Mucosa of descending colon (tissue), 3 donors: ENCODE data around the gene TOP2A. TPM values are rescaled to one million over a fixed set of nuclear protein-coding genes. Genes with fewer than 3 reads are reported as not detected.

Experiments
- ATAC-seq: fragments of 200-7000 bp; cut with Tn5 transposase; one replicate; pipeline ENCODE4 v1.9.1; 2020; ENCODE audit warnings: mild to moderate bottlenecking, moderate library complexity
- DNase-seq, 3 donors: peaks; one replicate each; pipeline ENCODE4 v3.0.0-alpha.2; 2020
- H3K36me3 ChIP-seq: fragments of 200-600 bp; one replicate; pipeline ENCODE4 v1.8.0; 2021; ENCODE audit warnings: low read depth, mild to moderate bottlenecking
- H3K4me1 ChIP-seq: fragments of 200-600 bp; one replicate; pipeline ENCODE4 v1.8.0; 2021; ENCODE audit warnings: low read depth, mild to moderate bottlenecking
- H3K4me3 ChIP-seq: fragments of 200-600 bp; one replicate; pipeline ENCODE4 v1.8.0; 2021; ENCODE audit warnings: mild to moderate bottlenecking
- H3K9me3 ChIP-seq: fragments of 200-600 bp; one replicate; pipeline ENCODE4 v1.8.0; 2021; ENCODE audit warnings: mild to moderate bottlenecking
- intact Hi-C, 2 donors: fragments of 100-400 bp; cut with DNase I in 1 of 2; cut with micrococcal nuclease in 1 of 2; formaldehyde crosslinking; loops; one replicate each; pipeline versions ENCODE4 v1.11.0 to v1.11.1; 2022; cut with DNase I, micrococcal nuclease
- total RNA-seq, 3 donors: library from RNA; stranded (reverse); fragmentation: NEBNext Ultra II Directional in 2 of 3; extraction: Animal tissue kit (Norgen Biotek cat#: 25700) in 2 of 3; gene quantifications; one replicate each; pipeline versions ENCODE4 v1.2.1 to v1.2.4, GENCODE V29; 2021 to 2023
- TF ChIP-seq, protein P1 (sequence below): fragments of 200-600 bp; IDR thresholded peaks from one replicate; pipeline ENCODE4 v1.8.0; 2022; ENCODE audit warnings: antibody characterized with exemption, mild to moderate bottlenecking
- donor health status: DM: no; HTN: no; CAD: no; lungs with moderate emphysema.
- donor health status: DM: no; HTN: no; CAD: no.
- donor health status: DM: no; HTN: yes; CAD: no.

Gene TOP2A
- total RNA-seq, 3 donors from 2014 or later = 6.9 to 50.1 (median 11.4) TPM

- ATAC-seq (peak; percentile 74), DNase-seq (peak; percentile 88 to 97 (median 93))
- TF ChIP-seq, protein P1, sequence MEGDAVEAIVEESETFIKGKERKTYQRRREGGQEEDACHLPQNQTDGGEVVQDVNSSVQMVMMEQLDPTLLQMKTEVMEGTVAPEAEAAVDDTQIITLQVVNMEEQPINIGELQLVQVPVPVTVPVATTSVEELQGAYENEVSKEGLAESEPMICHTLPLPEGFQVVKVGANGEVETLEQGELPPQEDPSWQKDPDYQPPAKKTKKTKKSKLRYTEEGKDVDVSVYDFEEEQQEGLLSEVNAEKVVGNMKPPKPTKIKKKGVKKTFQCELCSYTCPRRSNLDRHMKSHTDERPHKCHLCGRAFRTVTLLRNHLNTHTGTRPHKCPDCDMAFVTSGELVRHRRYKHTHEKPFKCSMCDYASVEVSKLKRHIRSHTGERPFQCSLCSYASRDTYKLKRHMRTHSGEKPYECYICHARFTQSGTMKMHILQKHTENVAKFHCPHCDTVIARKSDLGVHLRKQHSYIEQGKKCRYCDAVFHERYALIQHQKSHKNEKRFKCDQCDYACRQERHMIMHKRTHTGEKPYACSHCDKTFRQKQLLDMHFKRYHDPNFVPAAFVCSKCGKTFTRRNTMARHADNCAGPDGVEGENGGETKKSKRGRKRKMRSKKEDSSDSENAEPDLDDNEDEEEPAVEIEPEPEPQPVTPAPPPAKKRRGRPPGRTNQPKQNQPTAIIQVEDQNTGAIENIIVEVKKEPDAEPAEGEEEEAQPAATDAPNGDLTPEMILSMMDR = peak; percentile 97
- Histone ChIP-seq H3K4me1 (peaks cover 4% of the 10 kb centered on the region), H3K36me3 (no peaks in the 10 kb centered on the region), H3K9me3 (no peaks in the 10 kb centered on the region), H3K4me3 (no peak overlapping the region)
- intact Hi-C loops = loop anchor here (5.0 to 10.0 kb wide), 2 partner anchors 56 kb away; partner anchors contain the start of gene TOP2A (in 1 of the 2)
These were observed 59.2 kb downstream of the TOP2A start for GRCh38 chr17:40358323-40359038.

- no peak for ATAC-seq
- intact Hi-C loops = loop anchor here (5.0 to 10.0 kb wide), 2 partner anchors 55 to 58 kb away; partner anchors contain the start of gene TOP2A (in 1 of the 2)
- Histone ChIP-seq H3K4me3 (no peak overlapping the region), H3K9me3 (no peaks in the 10 kb centered on the region), H3K4me1 (peaks cover 4% of the 10 kb centered on the region), H3K36me3 (peaks cover 6% of the 10 kb centered on the region)
- TF ChIP-seq, protein P1 = no peak
- peak in 2 of 3 donors; percentile 33 to 53 for DNase-seq
These were observed 60.5 kb downstream of the TOP2A start for GRCh38 chr17:40356990-40357881.

DNA sequence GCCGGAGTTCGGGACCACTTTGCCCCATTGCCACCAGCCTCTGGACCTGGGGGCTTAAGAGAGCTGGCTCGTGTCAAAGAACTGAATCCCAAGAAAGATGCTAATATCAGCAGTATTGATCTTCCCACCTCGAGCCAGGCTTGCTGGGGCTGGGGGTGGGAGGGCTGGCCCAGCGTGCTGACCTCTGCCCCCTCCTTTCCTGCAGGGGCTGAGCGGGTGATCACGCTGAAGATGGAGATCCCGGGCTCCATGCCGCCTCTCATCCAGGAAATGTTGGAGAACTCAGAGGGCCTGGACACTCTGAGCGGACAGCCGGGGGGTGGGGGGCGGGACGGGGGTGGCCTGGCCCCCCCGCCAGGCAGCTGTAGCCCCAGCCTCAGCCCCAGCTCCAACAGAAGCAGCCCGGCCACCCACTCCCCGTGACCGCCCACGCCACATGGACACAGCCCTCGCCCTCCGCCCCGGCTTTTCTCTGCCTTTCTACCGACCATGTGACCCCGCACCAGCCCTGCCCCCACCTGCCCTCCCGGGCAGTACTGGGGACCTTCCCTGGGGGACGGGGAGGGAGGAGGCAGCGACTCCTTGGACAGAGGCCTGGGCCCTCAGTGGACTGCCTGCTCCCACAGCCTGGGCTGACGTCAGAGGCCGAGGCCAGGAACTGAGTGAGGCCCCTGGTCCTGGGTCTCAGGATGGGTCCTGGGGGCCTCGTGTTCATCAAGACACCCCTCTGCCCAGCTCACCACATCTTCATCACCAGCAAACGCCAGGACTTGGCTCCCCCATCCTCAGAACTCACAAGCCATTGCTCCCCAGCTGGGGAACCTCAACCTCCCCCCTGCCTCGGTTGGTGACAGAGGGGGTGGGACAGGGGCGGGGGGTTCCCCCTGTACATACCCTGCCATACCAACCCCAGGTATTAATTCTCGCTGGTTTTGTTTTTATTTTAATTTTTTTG lies 61.6 kb downstream of the TOP2A start:
- ATAC-seq (no peak), DNase-seq (peak in 2 of 3 donors; percentile 51 to 65)
- Histone ChIP-seq H3K9me3 (no peaks in the 10 kb centered on the region), H3K4me1 (peaks cover 4% of the 10 kb centered on the region), H3K4me3 (no peak overlapping the region), H3K36me3 (peaks cover 11% of the 10 kb centered on the region)
- intact Hi-C loops = loop anchor here (2.0 to 10.0 kb wide), 3 partner anchors 53 to 59 kb away; partner anchors contain the start of gene TOP2A (in 1 of the 2)
- TF ChIP-seq, protein P1 = no peak

GRCh38 chr17:40355123-40355803 lies 62.4 kb downstream of the TOP2A start:
- intact Hi-C loops = loop anchor here (2.0 to 10.0 kb wide), 3 partner anchors 52 to 60 kb away; partner anchors contain the start of gene TOP2A (in 1 of the 2)
- peaks cover 11% of the 10 kb centered on the region for H3K36me3 ChIP-seq

More at GRCh38 chr17:40355123-40355803, 62.4 kb downstream of the TOP2A start:
- peak; percentile 77 to 88 (median 85) for DNase-seq
- peaks cover 4% of the 10 kb centered on the region for H3K4me1 ChIP-seq
- TF ChIP-seq, protein P1 = peak; percentile 87
- ATAC-seq = peak; percentile 74
- no peaks in the 10 kb centered on the region for H3K9me3 ChIP-seq
- no peak overlapping the region for H3K4me3 ChIP-seq
